Tibial nerve (tissue), 3 donors: ENCODE data around the gene AGRP.

Experiments
- CTCF ChIP-seq, 5 experiments: fragments of 200-600 bp in 3 of 5; fragments of 450-650 bp in 2 of 5; sonication (generic) in 3 of 5; IDR thresholded peaks; one replicate each; pipeline ENCODE4 v1.5.1; 2016 to 2019; ENCODE audit warnings: antibody characterized with exemption in 5 of 5, mild to moderate bottlenecking in 3 of 5, moderate library complexity in 2 of 5
- POLR2A ChIP-seq, 2 donors: fragments of 450-650 bp; IDR thresholded peaks; one replicate each; pipeline ENCODE4 v1.6.1; 2017; ENCODE audit warnings: antibody characterized with exemption in 2 of 2, mild to moderate bottlenecking in 2 of 2, moderate library complexity in 2 of 2

GRCh38 chr16:67448580-67448979, 34.8 kb downstream of the AGRP start:
- TF ChIP-seq CTCF (IDR thresholded peaks at IDR 0.05), result no peak
- no peak for TF ChIP-seq POLR2A (IDR thresholded peaks at IDR 0.05)
